ENCODE data around the gene WDR35. TPM values are rescaled to one million over a fixed set of nuclear protein-coding genes. Genes with fewer than 3 reads are reported as not detected.
A peak's percentile ranks its signal among the peaks of the same experiment; 100 is the strongest.

The WDR35 gene
- total RNA-seq, 1 experiment from 2014 or later = 6.6 TPM

- TF ChIP-seq CTCF (conservative IDR thresholded peaks at IDR 0.05; ENCODE audit: low read depth, low read length) (no peak), EZH2phosphoT487 (IDR thresholded peaks at IDR 0.05; ENCODE audit: borderline replicate concordance, low read length) (no peak), EZH2 (IDR thresholded peaks at IDR 0.05; ENCODE audit: low read length, unreplicated experiment) (no peak)
- no peaks in the 10 kb centered on the region for H3K9me2 ChIP-seq (replicated peaks; ENCODE audit: low read length)
- H3K27ac ChIP-seq (ENCODE audit: low read length) = no peak overlapping the region
- H3K4me2 ChIP-seq (ENCODE audit: low read length) = no peak overlapping the region
- ATAC-seq = no peak
- POLR2A ChIA-PET (ENCODE audit: unreplicated experiment) = no interaction called here
- DNase-seq = no peak
- H3K36me3 ChIP-seq (ENCODE audit: low read depth, low read length) = no peaks in the 10 kb centered on the region
- no peak overlapping the region for H3K4me3 ChIP-seq (ENCODE audit: low read length)
- H3K4me1 ChIP-seq (ENCODE audit: insufficient read depth, low read length) = peaks cover 19% of the 10 kb centered on the region
- no peaks in the 10 kb centered on the region for H4K20me1 ChIP-seq (ENCODE audit: low read length)
- peaks cover 13% of the 10 kb centered on the region for H3K79me2 ChIP-seq (ENCODE audit: low read length)
- H3F3A ChIP-seq (ENCODE audit: low read length, unreplicated experiment) = no peaks in the 10 kb centered on the region
- CTCF ChIA-PET = no interaction called here
- no peak overlapping the region for H2AFZ ChIP-seq (ENCODE audit: low read length)
- H3K9ac ChIP-seq (ENCODE audit: low read length) = no peak overlapping the region
- no TSS peak for BruUV-seq (replicated peaks)
- intact Hi-C loops (cut with micrococcal nuclease) = no loop called here
- H3K27me3 ChIP-seq (ENCODE audit: low read length) = no peaks in the 10 kb centered on the region
- no peaks in the 10 kb centered on the region for H3K9me3 ChIP-seq (ENCODE audit: low read length)
These were observed 2.0 kb upstream of the WDR35 start for GRCh38 chr2:19991895-19992294.

GRCh38 chr2:19990416-19990728 is 467 bp upstream of the WDR35 start:
- BruUV-seq (replicated peaks) = TSS peak; percentile 86
- POLR2A ChIA-PET (ENCODE audit: unreplicated experiment) = interaction anchor here (0.6 kb wide), 1 partner anchor 47 kb away, joined by 17 read pairs; no protein-coding TSS in a partner anchor
- DNase-seq = no peak
- Histone ChIP-seq H3K4me2 (ENCODE audit: low read length) (peak overlapping the region; percentile 93), H3K36me3 (ENCODE audit: low read depth, low read length) (no peaks in the 10 kb centered on the region), H3K79me2 (ENCODE audit: low read length) (peaks cover 13% of the 10 kb centered on the region), H3K4me1 (ENCODE audit: insufficient read depth, low read length) (peaks cover 19% of the 10 kb centered on the region), H3K27me3 (ENCODE audit: low read length) (no peaks in the 10 kb centered on the region), H3K4me3 (ENCODE audit: low read length) (peak overlapping the region; percentile 85), H2AFZ (ENCODE audit: low read length) (peak overlapping the region; percentile 99), H4K20me1 (ENCODE audit: low read length) (no peaks in the 10 kb centered on the region), H3K9ac (ENCODE audit: low read length) (peak overlapping the region; percentile 53), H3F3A (ENCODE audit: low read length, unreplicated experiment) (no peaks in the 10 kb centered on the region), H3K9me2 (replicated peaks; ENCODE audit: low read length) (no peaks in the 10 kb centered on the region), H3K9me3 (ENCODE audit: low read length) (no peaks in the 10 kb centered on the region), H3K27ac (ENCODE audit: low read length) (no peak overlapping the region)
- no peak for ATAC-seq
- TF ChIP-seq EZH2phosphoT487 (IDR thresholded peaks at IDR 0.05; ENCODE audit: borderline replicate concordance, low read length) (no peak), EZH2 (IDR thresholded peaks at IDR 0.05; ENCODE audit: low read length, unreplicated experiment) (no peak), CTCF (conservative IDR thresholded peaks at IDR 0.05; ENCODE audit: low read depth, low read length) (no peak)
- CTCF ChIA-PET = no interaction called here
- intact Hi-C loops (cut with micrococcal nuclease) = no loop called here

GRCh38 chr2:19989342-19989666 is 601 bp downstream of the WDR35 start:
- peaks cover 19% of the 10 kb centered on the region for H3K4me1 ChIP-seq (ENCODE audit: insufficient read depth, low read length)
- peaks cover 13% of the 10 kb centered on the region for H3K79me2 ChIP-seq (ENCODE audit: low read length)
- peaks cover 2% of the 10 kb centered on the region; the same call in 1 of the 2 replicates for H3K36me3 ChIP-seq (ENCODE audit: low read depth, low read length)
- no peaks in the 10 kb centered on the region for H3K9me2 ChIP-seq (replicated peaks; ENCODE audit: low read length)
- intact Hi-C loops (cut with micrococcal nuclease) = no loop called here
- H2AFZ ChIP-seq (ENCODE audit: low read length) = peak overlapping the region; percentile 99
- peak overlapping the region; percentile 85 for H3K4me3 ChIP-seq (ENCODE audit: low read length)
- H3F3A ChIP-seq (ENCODE audit: low read length, unreplicated experiment) = no peaks in the 10 kb centered on the region
- no peaks in the 10 kb centered on the region for H3K9me3 ChIP-seq (ENCODE audit: low read length)
- TF ChIP-seq EZH2phosphoT487 (IDR thresholded peaks at IDR 0.05; ENCODE audit: borderline replicate concordance, low read length) = no peak
- no peak for TF ChIP-seq CTCF (conservative IDR thresholded peaks at IDR 0.05; ENCODE audit: low read depth, low read length)
- DNase-seq (no peak), ATAC-seq (peak; percentile 18)
- H3K27ac ChIP-seq (ENCODE audit: low read length) = no peak overlapping the region
- no peaks in the 10 kb centered on the region for H4K20me1 ChIP-seq (ENCODE audit: low read length)
- no TSS peak for BruUV-seq (replicated peaks)
- ChIA-PET POLR2A (ENCODE audit: unreplicated experiment) (interaction anchor here (0.6 kb wide), 2 partner anchors 15 to 1251 kb away, joined by 3 to 7 read pairs; no protein-coding TSS in a partner anchor), CTCF (no interaction called here)
- peak overlapping the region; percentile 93 for H3K4me2 ChIP-seq (ENCODE audit: low read length)
- no peaks in the 10 kb centered on the region for H3K27me3 ChIP-seq (ENCODE audit: low read length)
- H3K9ac ChIP-seq (ENCODE audit: low read length) = peak overlapping the region; percentile 53
